ENCODE measurements around the gene RAMP1.
"Not testable (repeated sequence)": the region's sequence is repeated elsewhere in the genome, so short reads cannot be mapped to it uniquely, and the experiment has no call there.

The RAMP1 gene

DNA sequence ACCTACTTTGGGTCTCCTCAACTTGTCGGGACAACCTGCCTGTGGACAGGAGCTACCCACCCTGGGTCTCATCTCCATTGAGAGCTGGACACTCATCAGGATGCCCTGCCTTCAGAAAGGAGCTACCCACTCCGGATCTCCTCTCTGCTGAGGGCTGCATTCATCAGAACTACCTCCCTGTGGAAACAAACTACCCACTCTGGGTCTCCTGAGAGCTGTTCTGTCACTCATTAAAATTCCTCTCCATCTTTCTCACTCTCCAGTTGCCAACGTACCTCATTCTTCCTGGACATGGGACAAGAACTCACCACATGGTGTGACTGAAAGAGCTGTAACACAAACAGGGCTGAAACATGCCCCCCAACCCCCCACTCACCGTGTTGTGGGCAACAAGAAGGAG lies 84.9 kb downstream of the RAMP1 start:
- ChIA-PET CTCF (no interaction called here), POLR2A (no interaction called here)
- DNase-seq (ENCODE audit: extremely low spot score), result no peak
- TF ChIP-seq ZNF384 (IDR thresholded peaks at IDR 0.05) (no peak), FOXM1 (IDR thresholded peaks at IDR 0.05; ENCODE audit: borderline replicate concordance) (no peak), SP1 (IDR thresholded peaks at IDR 0.05) (no peak), ELF4 (IDR thresholded peaks at IDR 0.05) (no peak), FOXK2 (IDR thresholded peaks at IDR 0.05) (no peak), HDGF (IDR thresholded peaks at IDR 0.05; ENCODE audit: borderline replicate concordance) (no peak), BHLHE40 (IDR thresholded peaks at IDR 0.05; ENCODE audit: borderline replicate concordance) (no peak), L3MBTL2 (conservative IDR thresholded peaks at IDR 0.05) (no peak), TARDBP (IDR thresholded peaks at IDR 0.05) (no peak), CTBP1 (IDR thresholded peaks at IDR 0.05; ENCODE audit: borderline replicate concordance) (no peak), FOXA1 (IDR thresholded peaks at IDR 0.05) (no peak), ARNT (IDR thresholded peaks at IDR 0.05) (no peak), NFRKB (IDR thresholded peaks at IDR 0.05) (no peak), SUZ12 (IDR thresholded peaks at IDR 0.05) (no peak), LEF1 (IDR thresholded peaks at IDR 0.05; ENCODE audit: borderline replicate concordance) (no peak)
- TF ChIP-seq, protein P1, sequence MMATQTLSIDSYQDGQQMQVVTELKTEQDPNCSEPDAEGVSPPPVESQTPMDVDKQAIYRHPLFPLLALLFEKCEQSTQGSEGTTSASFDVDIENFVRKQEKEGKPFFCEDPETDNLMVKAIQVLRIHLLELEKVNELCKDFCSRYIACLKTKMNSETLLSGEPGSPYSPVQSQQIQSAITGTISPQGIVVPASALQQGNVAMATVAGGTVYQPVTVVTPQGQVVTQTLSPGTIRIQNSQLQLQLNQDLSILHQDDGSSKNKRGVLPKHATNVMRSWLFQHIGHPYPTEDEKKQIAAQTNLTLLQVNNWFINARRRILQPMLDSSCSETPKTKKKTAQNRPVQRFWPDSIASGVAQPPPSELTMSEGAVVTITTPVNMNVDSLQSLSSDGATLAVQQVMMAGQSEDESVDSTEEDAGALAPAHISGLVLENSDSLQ (IDR thresholded peaks at IDR 0.05), result no peak

GRCh38 chr2:237946423-237946822 lies 87.0 kb downstream of the RAMP1 start:
- CTCF ChIA-PET, result no interaction called here
- TF ChIP-seq SUZ12 (IDR thresholded peaks at IDR 0.05), result no peak
- TF ChIP-seq HDGF (IDR thresholded peaks at IDR 0.05; ENCODE audit: borderline replicate concordance), result no peak
- TF ChIP-seq SP1 (IDR thresholded peaks at IDR 0.05), result no peak
- no peak for TF ChIP-seq BHLHE40 (IDR thresholded peaks at IDR 0.05; ENCODE audit: borderline replicate concordance)
- no peak for TF ChIP-seq FOXM1 (IDR thresholded peaks at IDR 0.05; ENCODE audit: borderline replicate concordance)
- TF ChIP-seq ELF4 (IDR thresholded peaks at IDR 0.05), result no peak
- TF ChIP-seq, protein P1 (IDR thresholded peaks at IDR 0.05), result no peak
- TF ChIP-seq L3MBTL2 (conservative IDR thresholded peaks at IDR 0.05), result no peak
- TF ChIP-seq CTBP1 (IDR thresholded peaks at IDR 0.05; ENCODE audit: borderline replicate concordance), result no peak
- no peak for TF ChIP-seq FOXA1 (IDR thresholded peaks at IDR 0.05)
- TF ChIP-seq TARDBP (IDR thresholded peaks at IDR 0.05), result no peak
- no peak for TF ChIP-seq LEF1 (IDR thresholded peaks at IDR 0.05; ENCODE audit: borderline replicate concordance)
- TF ChIP-seq FOXK2 (IDR thresholded peaks at IDR 0.05), result no peak
- TF ChIP-seq ZNF384 (IDR thresholded peaks at IDR 0.05), result no peak
- no peak for TF ChIP-seq ARNT (IDR thresholded peaks at IDR 0.05)
- no peak for TF ChIP-seq NFRKB (IDR thresholded peaks at IDR 0.05)
- no peak for DNase-seq (ENCODE audit: extremely low spot score)
- POLR2A ChIA-PET, result no interaction called here

DNA sequence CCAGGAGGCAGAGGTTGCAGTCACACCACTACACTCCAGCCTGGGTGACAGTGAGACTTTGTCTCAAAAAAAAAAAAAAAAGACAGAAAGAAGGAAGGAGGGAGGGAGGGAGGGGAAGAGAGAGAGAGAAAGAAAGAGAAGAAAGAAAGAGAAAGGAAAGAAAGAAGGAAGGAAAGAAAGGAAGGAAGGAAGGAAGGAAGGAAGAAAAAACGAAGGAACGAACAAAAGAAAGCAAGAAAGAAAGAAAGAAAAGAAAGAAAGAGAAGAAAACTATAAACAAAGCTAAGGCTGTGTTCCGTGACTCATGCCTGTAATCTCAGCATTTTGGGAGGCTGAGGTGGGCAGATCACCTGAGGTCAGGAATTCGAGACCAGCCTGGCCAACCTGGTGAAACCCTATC lies 91.9 kb downstream of the RAMP1 start:
- CTCF ChIA-PET; POLR2A ChIA-PET; DNase-seq (ENCODE audit: extremely low spot score): not testable (repeated sequence)

DNA sequence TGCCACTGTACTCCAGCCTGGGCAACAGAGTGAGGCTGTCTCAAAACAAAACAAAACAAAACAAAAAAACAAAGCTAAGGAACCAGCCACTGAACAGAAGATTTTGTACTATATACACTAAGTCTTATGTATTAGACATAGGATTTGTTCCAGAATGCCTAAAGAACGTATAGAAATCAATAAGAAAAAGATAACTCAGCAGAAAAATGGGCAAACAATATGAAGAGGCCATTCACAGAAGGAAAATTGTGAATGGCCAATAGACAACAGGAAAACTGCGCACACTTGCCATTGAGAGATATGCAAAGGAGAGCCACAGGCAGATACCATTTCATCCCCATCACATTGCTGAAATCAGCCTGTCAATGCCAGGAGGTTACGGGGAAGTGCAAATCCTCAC lies 92.5 kb downstream of the RAMP1 start:
- ChIA-PET CTCF (no interaction called here), POLR2A (no interaction called here)
- TF ChIP-seq FOXK2 (IDR thresholded peaks at IDR 0.05), result no peak
- no peak for TF ChIP-seq BHLHE40 (IDR thresholded peaks at IDR 0.05; ENCODE audit: borderline replicate concordance)
- no peak for TF ChIP-seq ARNT (IDR thresholded peaks at IDR 0.05)
- TF ChIP-seq SUZ12 (IDR thresholded peaks at IDR 0.05), result no peak
- no peak for TF ChIP-seq TARDBP (IDR thresholded peaks at IDR 0.05)
- TF ChIP-seq LEF1 (IDR thresholded peaks at IDR 0.05; ENCODE audit: borderline replicate concordance), result no peak
- no peak for DNase-seq (ENCODE audit: extremely low spot score)

- CTCF ChIA-PET, result no interaction called here
- POLR2A ChIA-PET, result no interaction called here
- DNase-seq (ENCODE audit: extremely low spot score), result no peak
- no peak for TF ChIP-seq FOXK2 (IDR thresholded peaks at IDR 0.05)
Observed at GRCh38 chr2:237952851-237953250, 93.4 kb downstream of the RAMP1 start.

- POLR2A ChIA-PET, result no interaction called here
- TF ChIP-seq L3MBTL2 (conservative IDR thresholded peaks at IDR 0.05) (no peak), NFRKB (IDR thresholded peaks at IDR 0.05) (no peak), FOXK2 (IDR thresholded peaks at IDR 0.05) (no peak), FOXM1 (IDR thresholded peaks at IDR 0.05; ENCODE audit: borderline replicate concordance) (no peak), SP1 (IDR thresholded peaks at IDR 0.05) (no peak), TARDBP (IDR thresholded peaks at IDR 0.05) (no peak), ARNT (IDR thresholded peaks at IDR 0.05) (no peak), HDGF (IDR thresholded peaks at IDR 0.05; ENCODE audit: borderline replicate concordance) (no peak), ELF4 (IDR thresholded peaks at IDR 0.05) (no peak), FOXA1 (IDR thresholded peaks at IDR 0.05) (no peak), BHLHE40 (IDR thresholded peaks at IDR 0.05; ENCODE audit: borderline replicate concordance) (no peak), SUZ12 (IDR thresholded peaks at IDR 0.05) (no peak), CTBP1 (IDR thresholded peaks at IDR 0.05; ENCODE audit: borderline replicate concordance) (no peak), LEF1 (IDR thresholded peaks at IDR 0.05; ENCODE audit: borderline replicate concordance) (no peak), ZNF384 (IDR thresholded peaks at IDR 0.05) (no peak)
- TF ChIP-seq, protein P1 (IDR thresholded peaks at IDR 0.05), result no peak
- CTCF ChIA-PET, result no interaction called here
- DNase-seq (ENCODE audit: extremely low spot score), result no peak
Observed at GRCh38 chr2:237955640-237956401, 96.4 kb downstream of the RAMP1 start.

GRCh38 chr2:237956402-237956736 lies 96.9 kb downstream of the RAMP1 start:
- no peak for DNase-seq (ENCODE audit: extremely low spot score)
- ChIA-PET CTCF (no interaction called here), POLR2A (no interaction called here)
- TF ChIP-seq FOXK2 (IDR thresholded peaks at IDR 0.05), result no peak

Data from HEK293T (cell line).